GM10248 (cell line): ENCODE results near the gene MRPL34.

Experiments used
- CTCF ChIA-PET: fragments of 300-600 bp; sonication (Branson Sonifier 250); formaldehyde crosslinking; extraction: SDS; loops from one replicate; lab custom pipeline; 2021; ENCODE audit warnings: antibody characterized with exemption; lab: Yijun Ruan, JAX
- POLR2A ChIA-PET: fragments of 350-650 bp; sonication (Branson Sonifier 250); formaldehyde crosslinking; extraction: SDS; loops from one replicate; lab custom pipeline; 2020; ENCODE audit warnings: antibody characterized with exemption; lab: Yijun Ruan, JAX
- DNase-seq: peaks from one replicate; pipeline ENCODE4 v3.0.0; 2012; ENCODE audit errors: extremely low spot score
- CTCF ChIP-seq: IDR thresholded peaks from 2 replicates; pipeline ENCODE4 v1.5.1; 2012; ENCODE audit warnings: mild to moderate bottlenecking, low read depth; ENCODE audit errors: extremely low read depth, missing control alignments, control extremely low read depth

The MRPL34 gene

GRCh38 chr19:17338433-17339078 is 32.9 kb downstream of the MRPL34 start:
- no peak for TF ChIP-seq CTCF
- ChIA-PET CTCF (interaction anchor here (1.2 to 1.3 kb wide), 2 partner anchors 47 to 130 kb away, joined by 3 read pairs; no protein-coding TSS in a partner anchor), POLR2A (no interaction called here)
- DNase-seq = no peak

- no peak for TF ChIP-seq CTCF
- CTCF ChIA-PET = interaction anchor here (1.2 to 1.3 kb wide), 2 partner anchors 46 to 130 kb away, joined by 3 read pairs; no protein-coding TSS in a partner anchor
- POLR2A ChIA-PET = no interaction called here
- DNase-seq = no peak
Measured at GRCh38 chr19:17339088-17339741, 33.5 kb downstream of the MRPL34 start.

- POLR2A ChIA-PET = no interaction called here
- CTCF ChIA-PET = interaction anchor here (9.8 kb wide), 1 partner anchor 48 kb away, joined by 192 read pairs; no protein-coding TSS in a partner anchor
- no peak for DNase-seq
- TF ChIP-seq CTCF = no peak
Measured at GRCh38 chr19:17340302-17340870, 34.7 kb downstream of the MRPL34 start.

GRCh38 chr19:17340871-17341357 is 35.2 kb downstream of the MRPL34 start:
- ChIA-PET CTCF (interaction anchor here (9.8 kb wide), 1 partner anchor 47 kb away, joined by 192 read pairs; no protein-coding TSS in a partner anchor), POLR2A (no interaction called here)
- TF ChIP-seq CTCF = no peak
- DNase-seq = no peak

- CTCF ChIA-PET = interaction anchor here (9.8 kb wide), 1 partner anchor 47 kb away, joined by 192 read pairs; no protein-coding TSS in a partner anchor
- POLR2A ChIA-PET = no interaction called here
- no peak for TF ChIP-seq CTCF
- no peak for DNase-seq
Measured at GRCh38 chr19:17341386-17341785, 35.7 kb downstream of the MRPL34 start.

- ChIA-PET POLR2A (no interaction called here), CTCF (interaction anchor here (9.8 kb wide), 1 partner anchor 46 kb away, joined by 192 read pairs; no protein-coding TSS in a partner anchor)
- DNase-seq = no peak
- TF ChIP-seq CTCF = no peak
Measured at GRCh38 chr19:17341845-17342244, 36.2 kb downstream of the MRPL34 start.
